Colonic mucosa (tissue), 4 donors: Measurements from ENCODE around the gene COL4A2. TPM values are rescaled to one million over a fixed set of nuclear protein-coding genes. Genes with fewer than 3 reads are reported as not detected.

Experiments
- DNase-seq: peaks from one replicate; pipeline ENCODE4 v3.0.0-alpha.2; 2020
- H3K27ac ChIP-seq: fragments of 200-600 bp; one replicate; pipeline ENCODE4 v1.8.0; 2021
- H3K27me3 ChIP-seq: fragments of 200-600 bp; one replicate; pipeline ENCODE4 v1.8.0; 2021
- H3K36me3 ChIP-seq: fragments of 200-600 bp; one replicate; pipeline ENCODE4 v1.8.0; 2021
- H3K4me1 ChIP-seq: fragments of 200-600 bp; one replicate; pipeline ENCODE4 v1.8.0; 2021; ENCODE audit warnings: mild to moderate bottlenecking
- H3K4me3 ChIP-seq: fragments of 200-600 bp; one replicate; pipeline ENCODE4 v1.8.0; 2021
- H3K9ac ChIP-seq, 2 donors: one replicate each; pipeline ENCODE4 v1.7.0; 2013; ENCODE audit warnings: control low read depth in 2 of 2, low read depth in 2 of 2, low read length in 2 of 2
- H3K9me3 ChIP-seq: fragments of 200-600 bp; one replicate; pipeline ENCODE4 v1.8.0; 2021
- CTCF ChIP-seq: fragments of 200-600 bp; IDR thresholded peaks from one replicate; pipeline ENCODE4 v1.8.0; 2022; ENCODE audit warnings: antibody characterized with exemption, mild to moderate bottlenecking
- intact Hi-C: fragments of 100-400 bp; cut with DNase I; formaldehyde crosslinking; loops from one replicate; pipeline ENCODE4 v1.14.1; 2022
- total RNA-seq, 2 donors: library from RNA; stranded (reverse); fragmentation: NEBNext Ultra II Directional in 1 of 2; extraction: Animal tissue kit (Norgen Biotek cat#: 25700) in 1 of 2; gene quantifications; one replicate each; pipeline ENCODE4 v1.2.1, GENCODE V29; 2021
- donor health status: healthy.
- donor health status: DM: no; HTN: no; CAD: no.
- donor health status: DM: no; HTN: no; CAD: no.

Gene COL4A2
- total RNA-seq, 2 donors from 2014 or later, result 61.1 to 111 TPM

DNA sequence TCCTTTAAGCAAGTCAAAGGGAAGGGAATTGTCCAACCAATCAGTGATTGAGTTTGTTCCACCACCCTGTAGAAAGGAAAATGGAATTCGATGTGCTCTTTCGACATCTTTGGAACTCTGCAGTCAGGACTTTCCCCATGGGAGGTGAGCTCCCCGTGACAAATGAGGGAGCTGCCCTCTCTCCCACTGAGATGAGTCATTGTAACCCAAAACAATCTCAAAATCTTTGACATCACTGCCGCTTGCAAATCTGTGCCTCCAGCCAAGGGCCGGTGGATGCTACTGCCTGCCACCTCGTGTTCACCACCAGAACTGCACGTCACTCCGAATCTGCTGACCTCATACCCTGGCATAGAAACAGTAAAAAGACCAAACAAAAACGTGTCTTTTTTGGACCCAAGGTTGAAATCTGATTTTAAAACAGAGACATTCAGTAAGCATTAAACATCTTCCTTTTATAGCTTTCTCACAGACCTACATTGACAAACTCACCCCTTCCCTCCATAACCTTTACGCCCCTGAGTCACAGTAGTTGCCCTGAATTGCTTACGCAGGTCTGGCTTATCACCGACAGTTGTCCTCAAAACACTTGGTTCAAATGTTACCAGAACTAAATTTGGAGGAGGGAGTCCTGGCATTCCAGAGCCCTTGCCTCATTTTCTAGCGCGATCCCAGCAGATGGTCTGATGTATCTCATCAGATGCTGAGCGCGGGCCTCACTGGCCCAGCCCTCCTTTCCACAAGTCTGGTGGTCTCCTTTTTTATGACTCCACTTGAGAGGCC is 105.2 kb downstream of the COL4A2 start:
- Histone ChIP-seq H3K9ac (peak overlapping the region in 1 of 2 donors; percentile 51), H3K27me3 (no peaks in the 10 kb centered on the region), H3K9me3 (no peaks in the 10 kb centered on the region), H3K36me3 (no peaks in the 10 kb centered on the region), H3K4me3 (no peak overlapping the region), H3K4me1 (no peaks in the 10 kb centered on the region), H3K27ac (peak overlapping the region; percentile 49)
- TF ChIP-seq CTCF, result peak; percentile 87
- intact Hi-C loops, result loop anchor here (2.0 to 10.0 kb wide), 2 partner anchors 190 to 1448 kb away; no protein-coding TSS in a partner anchor
- DNase-seq, result peak; percentile 78

GRCh38 chr13:110413016-110413675 is 106.1 kb downstream of the COL4A2 start:
- no peak for DNase-seq
- Histone ChIP-seq H3K9ac (peak overlapping the region in 1 of 2 donors; percentile 51), H3K4me3 (no peak overlapping the region), H3K27me3 (no peaks in the 10 kb centered on the region), H3K9me3 (no peaks in the 10 kb centered on the region), H3K4me1 (no peaks in the 10 kb centered on the region), H3K36me3 (no peaks in the 10 kb centered on the region), H3K27ac (peak overlapping the region; percentile 10)
- intact Hi-C loops, result loop anchor here (2.0 to 10.0 kb wide), 2 partner anchors 190 to 1448 kb away; no protein-coding TSS in a partner anchor
- TF ChIP-seq CTCF, result no peak

DNA sequence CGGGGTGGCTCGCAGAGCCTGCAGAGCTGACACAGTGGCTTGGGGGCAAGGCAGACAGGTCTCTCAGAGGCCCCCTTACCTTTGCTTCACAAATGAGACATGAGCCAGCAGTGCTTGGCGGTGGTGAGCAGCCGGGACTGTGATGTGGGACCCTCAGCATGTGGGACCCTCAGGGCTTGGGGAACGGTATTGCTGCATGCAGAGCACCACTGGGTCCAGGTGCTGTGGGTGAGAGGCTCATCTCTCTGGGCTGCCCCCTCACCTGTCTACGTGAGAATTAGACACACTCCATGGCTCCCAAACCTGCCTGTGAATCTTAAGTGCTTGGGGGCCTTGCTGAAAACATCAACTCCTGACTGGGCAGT is 106.6 kb downstream of the COL4A2 start:
- TF ChIP-seq CTCF, result no peak
- no peak for DNase-seq
- Histone ChIP-seq H3K4me1 (no peaks in the 10 kb centered on the region), H3K4me3 (no peak overlapping the region), H3K27ac (peak overlapping the region; percentile 10), H3K9me3 (no peaks in the 10 kb centered on the region), H3K9ac (peak overlapping the region in 1 of 2 donors; percentile 51), H3K27me3 (no peaks in the 10 kb centered on the region), H3K36me3 (no peaks in the 10 kb centered on the region)
- intact Hi-C loops, result loop anchor here (2.0 to 10.0 kb wide), 2 partner anchors 191 to 1449 kb away; no protein-coding TSS in a partner anchor

DNA sequence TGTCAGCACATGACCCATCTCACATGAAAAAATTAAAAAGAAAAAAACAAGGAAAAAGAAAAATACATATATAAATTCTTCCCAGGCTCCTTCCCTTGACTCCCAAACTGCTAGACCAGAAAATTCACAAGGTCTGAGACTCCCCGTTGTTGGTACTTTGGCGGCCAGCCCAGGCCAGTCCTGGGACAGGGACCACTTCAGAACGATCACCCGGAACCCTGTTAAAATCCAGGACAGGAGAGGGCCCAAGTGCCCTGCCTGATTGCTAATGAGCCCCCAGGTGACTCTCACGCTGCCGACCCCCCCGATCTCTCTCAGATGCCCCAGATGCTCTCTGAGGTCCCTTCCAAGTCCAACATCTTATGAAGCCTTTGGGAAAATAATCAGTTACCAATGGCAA is 107.2 kb downstream of the COL4A2 start:
- no peaks in the 10 kb centered on the region for H3K4me1 ChIP-seq
- H3K27ac ChIP-seq, result no peak overlapping the region
- intact Hi-C loops, result loop anchor here (10.0 kb wide), 1 partner anchor 1449 kb away; no protein-coding TSS in a partner anchor
- no peaks in the 10 kb centered on the region for H3K36me3 ChIP-seq
- no peak for DNase-seq
- no peak overlapping the region for H3K4me3 ChIP-seq
- no peak for TF ChIP-seq CTCF
- H3K27me3 ChIP-seq, result no peaks in the 10 kb centered on the region
- no peak overlapping the region for H3K9ac ChIP-seq
- no peaks in the 10 kb centered on the region for H3K9me3 ChIP-seq

- Histone ChIP-seq H3K27ac (no peak overlapping the region), H3K9me3 (no peaks in the 10 kb centered on the region), H3K4me1 (no peaks in the 10 kb centered on the region), H3K9ac (no peak overlapping the region), H3K4me3 (no peak overlapping the region), H3K36me3 (no peaks in the 10 kb centered on the region), H3K27me3 (no peaks in the 10 kb centered on the region)
- TF ChIP-seq CTCF, result no peak
- intact Hi-C loops, result loop anchor here (10.0 kb wide), 1 partner anchor 1450 kb away; no protein-coding TSS in a partner anchor
- no peak for DNase-seq
Measured at GRCh38 chr13:110414931-110415330, 107.8 kb downstream of the COL4A2 start.
